ENCODE data around the gene PGAP2.

PGAP2 gene

DNA sequence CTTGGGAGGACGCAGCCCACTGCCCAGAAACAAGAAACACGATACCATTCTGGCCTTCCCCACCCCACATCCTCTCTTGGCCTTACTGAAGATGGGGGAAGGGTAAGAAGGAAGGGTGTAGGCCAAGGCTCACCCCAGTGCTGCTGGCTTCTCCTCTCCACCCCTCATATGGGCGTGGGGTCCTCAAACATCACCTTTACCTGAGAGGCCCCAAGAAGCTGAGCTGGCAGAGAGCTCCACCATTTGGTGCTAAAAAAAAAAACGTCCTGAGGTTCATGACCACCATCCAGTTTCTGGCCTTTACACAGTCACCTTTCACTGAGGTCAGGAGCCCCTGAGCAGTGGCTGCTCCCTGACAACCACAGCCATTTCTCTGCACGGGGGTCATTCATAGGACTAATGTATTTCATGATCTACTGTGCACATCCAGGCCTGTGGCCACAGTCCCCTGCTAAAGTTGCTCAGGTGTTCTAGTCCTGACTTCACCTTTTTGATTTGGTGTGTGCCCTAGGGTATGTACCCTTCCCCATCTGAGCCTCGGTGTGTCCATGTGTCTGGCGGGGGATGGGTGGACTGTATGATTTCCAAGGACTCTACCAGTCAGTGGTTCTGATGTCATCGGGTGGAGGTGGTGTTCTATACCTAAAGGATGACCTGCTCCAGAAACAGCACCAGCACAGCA is 17.3 kb downstream of the PGAP2 start:
- DNase-seq (ENCODE audit: low read depth), result no peak
- no peak for TF ChIP-seq CTCF (IDR thresholded peaks at IDR 0.05; ENCODE audit: insufficient read depth, low read depth, low read length, missing control alignments)

DNA sequence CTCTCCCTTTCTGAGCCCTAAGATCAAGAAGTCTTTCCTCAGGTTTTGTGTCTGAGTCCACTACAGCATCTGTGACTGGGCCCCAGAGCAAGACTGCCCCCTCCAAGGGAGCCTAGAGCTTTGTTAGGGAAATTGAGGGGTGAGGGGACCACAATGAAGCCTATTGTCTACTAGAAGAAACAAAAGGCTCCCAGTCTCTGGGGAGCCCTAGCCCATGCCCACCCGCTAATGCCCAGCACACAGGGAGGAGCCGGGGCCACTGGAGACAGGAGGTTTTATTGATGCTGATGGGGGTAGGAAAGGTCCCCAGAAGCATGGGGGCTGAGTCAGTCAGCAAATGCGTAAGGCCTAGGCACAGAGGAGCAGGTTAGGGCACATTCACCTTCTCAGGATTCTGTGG is 18.4 kb downstream of the PGAP2 start:
- H3K4me3 ChIP-seq (ENCODE audit: low read depth, low read length), result no peak overlapping the region
- TF ChIP-seq CTCF (IDR thresholded peaks at IDR 0.05; ENCODE audit: insufficient read depth, low read depth, low read length, missing control alignments), result no peak
- no peak for DNase-seq (ENCODE audit: low read depth)

More for the DNA sequence above, 17.3 kb downstream of the PGAP2 start:
- no peak overlapping the region for H3K4me3 ChIP-seq (ENCODE audit: low read depth, low read length)

GRCh38 chr11:3827434-3828186 is 19.2 kb downstream of the PGAP2 start:
- no peak for TF ChIP-seq CTCF (IDR thresholded peaks at IDR 0.05; ENCODE audit: insufficient read depth, low read depth, low read length, missing control alignments)

DNA sequence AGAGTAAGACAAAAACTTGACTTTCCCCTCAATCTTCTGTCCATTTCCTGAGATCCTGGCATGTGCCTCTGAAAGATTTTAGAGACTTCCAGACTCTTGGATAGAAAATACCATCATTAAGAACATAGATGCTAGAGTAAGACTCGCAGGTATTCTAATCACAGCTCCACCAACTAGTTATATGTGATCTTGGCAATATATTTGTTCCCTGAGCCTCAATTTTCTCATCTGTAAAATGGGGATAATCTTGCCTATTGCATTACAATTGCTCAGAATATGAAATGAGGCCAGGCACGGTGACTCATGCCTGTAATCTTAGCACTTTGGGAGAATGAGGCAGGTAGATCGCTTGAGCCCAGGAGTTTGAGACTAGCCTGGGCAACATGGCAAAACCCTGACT is 21.7 kb downstream of the PGAP2 start:
- no peak for TF ChIP-seq CTCF (IDR thresholded peaks at IDR 0.05; ENCODE audit: insufficient read depth, low read depth, low read length, missing control alignments)
- no peak overlapping the region for H3K4me3 ChIP-seq (ENCODE audit: low read depth, low read length)
- DNase-seq (ENCODE audit: low read depth), result no peak

More at GRCh38 chr11:3827434-3828186, 19.2 kb downstream of the PGAP2 start:
- DNase-seq (ENCODE audit: low read depth), result no peak
- H3K4me3 ChIP-seq (ENCODE audit: low read depth, low read length), result no peak overlapping the region

DNA sequence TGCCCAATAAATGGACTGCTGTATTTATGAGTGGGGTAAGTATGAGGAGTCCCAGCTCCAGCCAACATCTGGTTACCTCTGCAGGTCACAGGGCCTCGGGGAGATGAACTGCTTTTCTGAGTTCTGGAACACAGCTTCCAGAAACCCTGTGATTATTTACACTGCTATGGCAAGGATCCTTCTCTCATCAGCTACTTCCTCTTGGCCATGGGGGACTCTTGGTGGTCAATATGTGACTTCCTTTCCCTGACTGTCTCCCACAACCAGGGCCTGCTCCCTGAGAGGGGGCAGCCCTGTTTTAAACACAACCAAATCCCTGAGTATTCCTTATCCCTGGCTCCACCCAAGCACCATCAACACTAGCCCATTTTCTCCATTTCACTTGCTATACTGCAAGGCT is 22.4 kb downstream of the PGAP2 start:
- no peak overlapping the region for H3K4me3 ChIP-seq (ENCODE audit: low read depth, low read length)
- no peak for DNase-seq (ENCODE audit: low read depth)
- TF ChIP-seq CTCF (IDR thresholded peaks at IDR 0.05; ENCODE audit: insufficient read depth, low read depth, low read length, missing control alignments), result no peak

DNA sequence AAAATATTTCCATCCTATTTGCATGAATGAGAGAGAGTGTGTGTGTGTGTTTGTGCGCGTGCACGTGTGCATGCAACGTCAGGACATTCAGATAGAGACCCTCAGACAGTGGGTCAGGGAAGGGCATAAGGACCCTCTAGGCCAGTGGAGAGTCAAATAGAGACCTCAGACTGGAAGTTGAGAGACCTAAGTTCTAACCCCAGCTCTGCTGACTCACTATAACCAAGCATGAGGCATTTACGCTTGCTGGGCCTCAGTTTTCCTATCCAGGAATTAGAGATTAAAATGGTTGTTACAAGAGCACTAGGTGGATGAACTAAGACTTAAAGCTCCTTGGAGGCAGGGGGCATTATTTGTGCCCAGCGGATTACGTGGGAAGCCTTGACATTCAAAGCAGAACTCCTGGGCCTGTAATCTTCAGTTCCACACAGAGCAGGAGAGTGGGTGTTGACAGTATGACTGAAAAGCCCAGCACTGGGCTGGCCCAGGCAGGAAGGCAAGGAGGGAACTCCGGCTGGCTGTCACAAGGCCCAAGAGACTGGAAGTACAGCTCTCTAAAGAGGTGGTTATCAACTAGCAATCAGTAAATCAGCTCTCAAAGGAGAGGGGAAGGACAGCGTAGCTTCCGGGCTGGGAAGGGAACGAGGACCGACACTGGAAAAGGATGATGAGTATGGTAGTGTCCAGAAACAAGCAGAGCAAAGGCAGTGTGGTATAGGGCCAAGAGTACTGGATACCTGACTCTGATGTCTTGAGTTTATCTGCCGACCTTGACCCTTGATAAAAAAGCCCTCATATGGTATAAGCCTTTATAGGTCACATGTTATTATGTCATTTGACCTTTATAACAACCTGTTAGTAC is 23.2 kb downstream of the PGAP2 start:
- H3K4me3 ChIP-seq (ENCODE audit: low read depth, low read length), result no peak overlapping the region
- TF ChIP-seq CTCF (IDR thresholded peaks at IDR 0.05; ENCODE audit: insufficient read depth, low read depth, low read length, missing control alignments), result no peak
- DNase-seq (ENCODE audit: low read depth), result no peak
